HG03558 (cell line): ENCODE data around the gene AK5.
A peak's percentile ranks its signal among the peaks of the same experiment; 100 is the strongest.

Experiments used
- ATAC-seq: cut with Tn5 transposase; IDR thresholded peaks from one replicate; pipeline ENCODE4 v1.9.1; 2021; ENCODE audit warnings: moderate number of reproducible peaks; ENCODE audit not compliant: unreplicated experiment; ENCODE audit errors: extremely low read depth

AK5 gene

DNA sequence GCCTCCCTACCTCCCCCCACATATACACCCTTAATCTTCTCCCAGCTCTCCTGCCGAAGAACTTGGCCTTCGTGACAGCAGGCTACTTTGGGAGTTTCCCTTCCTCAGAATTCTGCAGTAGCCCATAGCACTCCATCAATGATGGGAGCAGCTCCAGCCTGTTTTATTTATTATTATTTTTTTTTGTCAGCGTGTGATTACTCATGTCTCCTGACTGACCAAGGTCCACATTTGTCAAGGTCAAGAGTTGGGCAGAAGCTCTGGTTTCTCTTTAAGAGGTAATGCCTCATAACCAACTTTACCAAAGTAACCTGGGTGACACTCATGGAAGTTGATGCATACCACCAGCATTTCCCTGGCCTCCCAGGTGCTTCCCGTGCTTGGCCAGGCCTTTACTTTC, 275.2 kb downstream of the AK5 start:
- ATAC-seq: no peak

DNA sequence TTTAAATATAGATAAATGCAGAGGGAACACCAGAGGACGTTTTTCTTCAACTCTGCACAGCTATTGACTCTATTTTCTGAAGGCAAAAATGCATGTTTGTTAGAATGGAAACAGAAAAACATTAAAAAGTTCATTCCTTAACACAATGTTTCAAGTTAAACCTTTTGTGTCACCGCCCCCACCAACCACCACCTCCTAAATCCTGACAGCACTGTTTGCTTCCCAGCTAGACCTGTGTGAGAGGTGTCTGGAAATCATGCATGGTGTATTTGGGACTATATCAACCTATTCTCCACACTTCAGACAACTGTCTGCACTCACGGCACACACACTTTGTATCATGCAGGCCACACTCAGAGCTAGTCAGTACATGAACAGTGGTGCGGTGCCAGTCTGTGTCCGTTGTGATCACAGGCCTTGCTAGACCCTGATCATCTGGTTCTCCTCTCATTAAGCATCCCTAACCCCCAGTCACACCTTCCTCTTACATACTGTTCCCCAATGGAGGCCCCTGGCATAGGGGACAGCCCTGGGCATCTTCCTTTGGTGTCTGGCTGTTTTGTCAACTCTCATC, 276.9 kb downstream of the AK5 start:
- ATAC-seq: no peak

DNA sequence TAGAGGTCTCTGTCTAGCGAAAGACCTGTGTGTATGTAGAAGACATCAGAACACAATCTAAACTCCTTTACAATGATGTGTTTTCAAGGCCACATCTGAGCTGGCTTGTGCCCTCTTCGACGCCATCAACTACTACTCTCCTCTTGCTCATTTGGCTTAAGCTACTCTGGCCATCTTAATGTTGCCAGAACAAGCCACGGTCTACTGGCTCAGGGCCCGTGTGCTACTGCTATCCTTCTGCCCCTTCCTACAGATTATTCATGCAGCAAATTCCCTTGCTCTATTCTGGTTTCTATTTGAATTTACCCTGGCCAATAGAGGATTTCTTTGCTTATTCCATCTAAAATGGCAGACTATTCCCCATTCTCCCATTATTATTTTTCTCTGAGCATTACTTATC, 278.9 kb downstream of the AK5 start:
- ATAC-seq: no peak

DNA sequence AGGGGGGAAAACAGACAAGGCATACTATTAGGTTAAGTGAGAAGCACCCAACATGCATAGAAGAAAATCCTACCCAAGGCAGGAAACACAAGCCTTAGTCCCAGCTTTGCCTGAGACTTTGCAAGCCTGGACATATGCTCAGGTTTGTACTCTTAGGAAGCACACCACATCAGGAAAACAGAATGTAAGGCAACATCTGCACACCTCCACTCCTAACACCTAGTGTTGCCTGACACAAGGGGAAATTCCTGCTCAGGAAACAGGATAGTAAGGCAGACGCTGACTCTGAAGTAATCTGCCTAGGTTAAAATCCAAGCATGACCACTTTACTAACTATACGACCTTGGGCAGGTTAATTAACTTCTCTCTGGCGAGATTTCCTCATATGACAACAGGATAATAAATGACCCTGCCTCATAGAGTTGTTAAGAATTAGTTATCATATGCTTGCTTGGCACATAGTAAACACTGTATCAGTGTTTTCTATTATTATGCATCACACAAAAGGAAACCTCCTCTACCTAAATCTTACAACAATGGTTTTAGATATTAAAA, 280.9 kb downstream of the AK5 start:
- ATAC-seq: no peak

DNA sequence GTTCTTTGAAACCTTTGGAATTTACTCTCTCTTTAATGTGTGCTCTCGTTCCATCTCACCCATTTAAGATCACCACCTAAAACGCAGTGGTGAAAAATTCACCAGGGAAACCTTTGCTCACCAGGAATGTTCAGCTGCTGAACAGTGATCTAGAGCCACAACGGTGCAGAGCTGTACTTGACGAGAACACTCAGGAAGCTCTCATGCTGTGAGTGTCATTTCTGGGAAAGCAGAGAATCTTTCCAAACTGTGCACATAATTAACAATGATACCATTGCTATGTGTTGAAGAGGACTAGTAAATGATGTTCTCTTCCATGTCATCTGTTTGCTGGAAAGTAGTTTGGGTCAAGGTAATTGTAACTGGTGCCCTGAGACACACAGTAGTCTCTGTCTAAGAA, 283.5 kb downstream of the AK5 start:
- no peak for ATAC-seq

DNA sequence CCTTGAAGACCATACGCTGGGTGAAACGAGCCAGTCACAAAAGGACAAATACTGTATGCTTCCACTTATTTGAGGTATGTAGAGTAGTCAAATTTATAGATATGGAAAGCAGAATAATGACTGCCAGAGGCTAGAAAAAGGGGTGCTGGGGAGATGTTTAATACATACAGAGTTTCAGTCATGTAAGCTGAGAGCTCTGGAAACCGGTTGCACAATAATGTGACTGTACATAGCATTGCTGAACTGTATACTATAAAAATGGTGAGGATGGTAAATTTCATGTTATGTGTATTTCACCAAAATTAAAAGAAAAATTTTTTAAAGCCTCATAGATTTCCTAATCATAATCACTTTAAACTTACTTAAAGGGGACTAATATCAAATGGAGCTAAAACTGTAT, 289.8 kb downstream of the AK5 start:
- no peak for ATAC-seq

DNA sequence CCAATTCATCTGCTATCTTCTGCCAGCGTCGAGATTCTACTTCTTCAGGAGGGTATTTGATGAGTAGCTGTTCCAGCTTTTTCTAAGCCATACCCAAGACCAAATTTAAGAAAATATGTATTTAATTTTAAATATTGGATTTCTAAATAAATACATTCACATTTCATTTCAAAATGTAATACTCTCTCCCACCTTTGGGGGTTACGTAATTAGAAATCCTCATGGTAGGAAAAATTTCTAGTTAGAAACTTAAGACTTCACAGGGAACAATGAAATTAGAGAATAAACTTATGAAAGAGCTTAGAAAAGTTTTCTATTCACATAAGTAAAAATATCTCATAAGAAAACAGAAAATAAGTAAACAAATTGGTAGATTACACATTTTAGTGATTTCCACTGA, 297.7 kb downstream of the AK5 start:
- no peak for ATAC-seq

DNA sequence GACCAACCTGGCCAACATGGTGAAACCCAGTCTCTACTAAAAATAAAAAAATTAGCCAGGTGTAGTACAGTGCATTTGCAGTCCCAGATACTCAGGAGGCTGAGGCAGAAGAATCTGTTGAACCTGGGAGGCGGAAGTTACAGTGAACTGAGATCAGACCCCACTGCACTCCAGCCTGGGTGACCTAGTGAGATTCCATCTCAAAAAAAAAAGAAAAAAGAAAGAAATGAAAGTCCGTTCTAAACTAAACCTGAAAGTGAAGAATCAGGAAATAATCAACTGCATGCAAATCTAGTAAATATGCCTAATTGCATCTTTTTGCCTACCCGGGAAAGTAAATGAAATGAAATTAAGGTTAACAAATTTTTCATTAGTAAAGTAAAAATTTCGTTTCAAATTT, 301.1 kb downstream of the AK5 start:
- ATAC-seq: peak; percentile 44

DNA sequence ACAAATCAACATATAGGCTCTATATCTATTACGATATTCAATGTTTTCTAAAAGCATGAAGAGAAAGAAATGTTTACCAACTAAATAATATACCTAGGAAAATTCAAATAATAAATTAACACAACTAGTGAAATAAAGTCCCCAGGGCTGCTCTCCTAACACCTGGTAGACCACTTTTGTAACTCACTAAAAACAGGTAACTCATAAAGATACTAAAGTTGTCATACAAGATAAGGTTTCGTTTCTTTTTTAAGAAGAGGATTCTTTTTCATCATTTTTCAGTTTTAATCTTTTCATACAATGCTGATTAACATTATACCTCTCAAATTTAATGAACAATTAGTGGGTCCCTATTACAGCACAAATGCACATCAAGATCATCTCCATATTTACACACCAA, 301.7 kb downstream of the AK5 start:
- ATAC-seq: no peak

DNA sequence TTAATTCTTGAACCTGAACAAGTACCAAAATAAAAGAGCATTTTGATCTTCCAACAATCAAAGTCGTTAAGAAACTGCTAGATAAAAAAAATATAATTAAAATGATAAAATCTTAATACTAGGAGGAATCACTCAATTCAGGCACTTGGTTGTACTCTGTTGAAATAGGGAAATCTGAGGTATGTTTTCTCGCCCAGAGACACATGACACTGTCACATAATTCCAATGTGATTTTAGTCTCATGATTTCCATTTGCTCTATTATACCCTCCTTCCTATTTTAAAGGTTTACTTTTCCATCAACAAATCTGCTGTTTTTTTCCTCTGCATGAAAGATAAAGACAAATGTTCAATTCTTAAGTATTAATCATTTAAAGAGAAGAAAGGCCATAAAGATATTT, 303.1 kb downstream of the AK5 start:
- no peak for ATAC-seq

DNA sequence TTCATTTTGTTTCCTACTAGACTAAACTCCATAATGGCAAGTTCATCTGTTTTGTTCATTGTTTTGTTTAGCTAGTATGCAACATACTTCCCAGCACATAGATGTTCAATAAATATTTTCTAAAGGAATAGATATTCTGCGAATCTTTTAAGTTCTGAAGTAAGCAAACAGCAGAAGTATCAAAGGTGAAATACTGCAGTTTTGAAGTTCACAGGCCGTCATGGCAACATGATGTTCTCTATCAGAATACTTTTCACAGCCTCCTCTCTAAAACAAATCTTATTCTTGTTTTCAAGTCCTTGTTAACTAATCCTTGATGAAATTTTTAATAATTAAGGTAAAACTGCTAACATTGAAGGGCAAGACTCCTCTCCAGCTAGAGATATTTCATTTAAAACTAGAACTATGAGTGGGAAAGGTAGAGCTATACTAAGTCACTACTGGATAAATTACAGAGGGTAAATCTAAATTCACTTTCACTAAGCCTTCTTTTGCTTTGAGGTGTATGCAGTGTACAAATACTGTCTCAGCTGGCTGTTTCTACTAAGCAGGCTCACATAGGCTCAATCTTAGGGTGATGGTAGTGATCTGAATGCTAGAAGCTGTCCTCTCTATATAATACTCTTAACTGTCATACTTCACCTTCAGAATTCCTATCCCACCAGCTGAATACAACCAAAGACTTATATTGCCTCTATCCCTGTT, 303.9 kb downstream of the AK5 start:
- ATAC-seq: no peak

DNA sequence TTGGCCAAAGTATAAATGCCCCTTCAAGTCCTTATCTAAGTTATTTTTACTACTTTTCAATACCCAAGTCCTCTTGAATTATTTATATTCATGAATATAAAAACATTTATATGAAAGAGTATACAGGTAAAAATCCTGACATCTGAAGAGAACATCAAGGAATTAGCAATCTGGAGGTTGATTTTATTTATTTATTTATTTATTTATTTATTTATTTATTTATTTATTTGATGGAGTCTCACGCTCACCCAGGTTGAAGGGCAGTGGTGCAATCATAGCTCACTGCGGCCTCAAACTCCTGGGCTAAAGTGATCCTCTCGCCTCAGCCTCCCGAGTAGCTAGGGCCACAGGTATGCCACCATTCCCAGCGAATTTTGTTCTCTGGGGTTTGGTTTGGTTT, 307.4 kb downstream of the AK5 start:
- ATAC-seq: no peak

DNA sequence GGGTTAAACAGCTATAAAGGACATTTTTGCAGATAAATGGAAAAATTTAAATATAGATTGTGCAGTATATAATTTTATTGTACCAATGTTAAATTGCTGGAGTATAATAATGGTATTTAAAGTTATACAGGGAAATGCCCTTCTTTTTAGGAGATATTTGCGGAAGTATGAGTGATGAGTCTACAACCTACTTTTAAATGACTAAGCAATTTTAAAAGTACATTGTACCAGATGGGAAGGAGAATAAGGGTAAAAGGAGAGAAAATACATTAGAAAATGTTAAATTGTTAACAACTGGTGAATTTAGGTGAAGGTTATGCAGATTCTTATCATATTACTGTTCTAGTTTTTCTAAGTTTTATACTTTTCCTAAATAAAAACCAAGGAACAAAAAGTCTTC, 308.8 kb downstream of the AK5 start:
- no peak for ATAC-seq

DNA sequence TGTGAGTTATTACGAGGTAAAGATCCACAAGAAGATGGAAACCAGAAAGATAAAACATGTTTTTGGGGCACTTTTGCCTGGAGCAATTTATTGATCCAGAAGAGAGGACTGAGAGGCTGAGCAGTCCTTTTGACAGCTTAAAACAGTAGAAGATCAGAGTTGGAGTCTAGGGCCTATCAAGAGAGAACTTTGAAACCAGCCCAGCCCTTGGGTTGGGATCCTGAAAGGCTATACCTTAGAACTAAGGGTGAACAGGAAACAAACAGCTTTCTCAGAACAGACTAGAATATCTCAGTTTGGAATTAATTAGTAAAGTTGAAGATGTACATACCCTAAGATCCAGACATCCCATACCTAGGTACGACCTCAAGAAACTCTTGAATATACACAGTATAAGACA, 311.1 kb downstream of the AK5 start:
- no peak for ATAC-seq

DNA sequence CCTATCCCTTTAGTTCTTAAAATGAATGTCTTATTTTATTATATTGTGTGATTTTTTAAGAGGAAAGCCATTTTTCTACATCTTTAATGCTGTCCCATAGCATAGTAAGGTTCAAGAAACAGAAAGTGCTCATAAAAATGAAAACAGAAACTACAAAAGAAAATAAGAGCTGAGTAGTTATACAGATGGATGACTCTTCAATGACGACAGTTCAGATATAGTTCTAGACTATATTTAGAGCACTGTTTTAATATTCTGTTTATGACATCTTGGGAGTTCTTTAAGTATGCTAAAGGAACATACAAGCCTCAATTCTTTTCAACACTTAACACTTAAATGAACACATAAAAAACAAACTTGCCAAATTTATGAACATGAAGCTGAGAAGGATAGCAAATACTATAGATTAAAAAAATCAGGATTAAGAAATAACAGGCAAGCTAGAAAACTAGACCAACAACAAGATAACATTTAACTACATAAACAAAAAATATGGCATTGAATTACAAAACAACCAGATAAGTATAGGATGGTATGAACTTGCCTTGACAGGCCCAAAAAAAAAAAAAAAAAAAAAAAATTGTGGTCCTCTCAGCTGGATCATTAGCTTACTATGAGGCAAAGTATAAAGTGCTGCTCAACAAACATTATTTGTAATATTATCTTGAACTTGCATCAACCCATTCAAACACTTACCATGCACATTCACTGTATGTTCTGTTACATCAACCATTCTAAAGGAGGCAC, 312.7 kb downstream of the AK5 start:
- peak; percentile 90 for ATAC-seq

DNA sequence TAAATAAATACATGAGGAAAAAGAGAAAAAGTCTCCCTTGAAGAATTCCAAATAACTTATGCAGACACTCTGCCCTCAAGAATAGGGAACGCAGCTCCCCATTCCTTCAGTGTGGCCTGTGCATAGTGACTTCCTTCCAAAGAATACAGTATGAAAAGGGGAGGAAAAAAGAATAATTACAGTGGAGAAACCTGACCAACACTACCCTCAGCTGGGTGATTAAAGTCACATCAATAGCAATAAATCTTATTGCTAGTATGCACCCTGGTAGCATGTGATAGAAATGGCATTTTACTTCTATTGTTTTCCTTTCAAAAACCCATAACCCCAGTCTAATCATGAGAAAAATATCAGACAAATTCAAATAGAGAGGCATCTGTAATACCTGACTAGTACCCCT, 315.5 kb downstream of the AK5 start:
- no peak for ATAC-seq

DNA sequence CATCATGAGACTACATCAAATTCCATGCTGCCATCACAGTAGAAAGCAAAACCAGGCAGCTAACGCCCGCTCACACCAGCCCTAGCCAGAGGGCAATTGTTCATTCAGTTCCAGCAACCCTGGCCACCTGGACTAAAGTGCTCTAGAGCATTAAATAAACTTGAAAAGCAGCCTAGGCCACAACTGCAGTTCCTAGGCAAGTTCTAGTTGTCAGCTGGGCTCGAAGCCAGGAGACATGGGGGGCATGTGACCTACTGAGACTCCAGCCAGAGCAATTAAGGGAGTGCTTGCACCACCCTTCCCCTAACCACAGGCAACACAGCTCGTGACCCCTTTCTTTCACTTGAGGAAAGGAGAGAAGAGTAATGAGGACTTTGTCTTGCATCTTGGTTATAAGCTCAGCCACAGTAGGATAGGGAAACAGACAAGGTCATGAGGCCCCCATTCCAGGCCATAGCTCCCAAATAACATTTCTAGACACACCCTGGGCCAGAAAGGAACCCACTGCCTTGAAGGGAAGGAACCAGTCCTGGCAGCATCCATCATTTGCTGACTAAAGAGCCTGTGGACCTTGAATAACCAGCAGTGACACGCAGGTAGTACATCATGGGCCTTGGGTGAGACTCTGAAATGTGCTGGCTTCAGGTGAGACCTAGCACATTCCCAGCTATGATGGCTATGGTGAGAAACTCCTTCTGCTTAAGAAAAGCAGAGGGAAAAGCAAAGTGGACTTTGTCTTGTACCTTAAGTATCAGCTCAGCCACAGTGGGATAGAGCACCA, 323.6 kb downstream of the AK5 start:
- no peak for ATAC-seq

DNA sequence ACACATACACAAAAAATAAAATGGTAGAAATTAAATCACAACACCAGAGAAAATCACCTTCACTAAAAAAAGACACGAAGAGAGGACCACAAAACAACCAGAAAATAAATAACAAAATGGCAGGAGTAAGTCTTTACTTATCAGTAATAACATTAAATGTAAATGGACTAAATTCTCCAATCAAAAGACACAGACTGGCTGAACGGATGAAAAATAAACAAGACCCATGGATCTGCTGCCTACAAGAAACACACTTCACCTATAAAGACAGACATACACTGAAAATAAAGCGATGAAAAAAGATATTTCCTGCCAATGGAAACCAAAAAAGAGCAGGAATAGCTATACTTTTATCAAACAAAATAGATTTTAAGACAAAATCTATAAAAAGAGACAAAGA, 327.1 kb downstream of the AK5 start:
- no peak for ATAC-seq
